MM.1S (cell line): ENCODE results near the gene DMTF1.

Experiments used
- DNase-seq: peaks from one replicate; pipeline ENCODE4 v3.0.0-alpha.2; 2015
- H2AFZ ChIP-seq: fragments of 300-600 bp; sonication (generic); 2 replicates; pipeline ENCODE4 v1.6.0; 2016; ENCODE audit warnings: antibody characterized with exemption, low read length
- H3F3A ChIP-seq: fragments of 300-600 bp; sonication (generic); 2 replicates; pipeline ENCODE4 v1.6.1; 2016; ENCODE audit warnings: mild to moderate bottlenecking, antibody characterized with exemption, low read length, moderate library complexity, mixed read lengths; ENCODE audit not compliant: insufficient read depth
- H3K27ac ChIP-seq: fragments of 300-600 bp; sonication (generic); 2 replicates; pipeline ENCODE4 v1.5.1; 2016; ENCODE audit warnings: mild to moderate bottlenecking, low read length
- H3K27me3 ChIP-seq: fragments of 300-600 bp; sonication (generic); replicated peaks from 2 replicates; pipeline ENCODE4 v1.6.0; 2016; ENCODE audit warnings: low read length; ENCODE audit not compliant: insufficient read depth
- H3K36me3 ChIP-seq: fragments of 300-600 bp; sonication (generic); replicated peaks from 2 replicates; pipeline ENCODE4 v1.6.1; 2016; ENCODE audit warnings: mild to moderate bottlenecking, low read length, mixed read lengths; ENCODE audit not compliant: insufficient read depth
- H3K4me1 ChIP-seq: fragments of 300-600 bp; sonication (generic); 2 replicates; pipeline ENCODE4 v1.6.1; 2016; ENCODE audit warnings: low read length, mixed read lengths
- H3K4me2 ChIP-seq: fragments of 300-600 bp; sonication (generic); 2 replicates; pipeline ENCODE4 v1.6.0; 2016; ENCODE audit warnings: low read depth, low read length
- H3K4me3 ChIP-seq: fragments of 300-600 bp; sonication (generic); 2 replicates; pipeline ENCODE4 v1.5.1; 2016; ENCODE audit warnings: low read length, mixed read lengths
- H3K79me2 ChIP-seq: fragments of 300-600 bp; sonication (generic); 2 replicates; pipeline ENCODE4 v1.6.1; 2016; ENCODE audit warnings: mixed run types, low read length, mixed read lengths
- H3K9ac ChIP-seq: fragments of 300-600 bp; sonication (generic); 2 replicates; pipeline ENCODE4 v1.6.1; 2016; ENCODE audit warnings: low read length, mixed read lengths
- H3K9me2 ChIP-seq: fragments of 300-600 bp; sonication (generic); replicated peaks from 2 replicates; pipeline ENCODE4 v1.6.1; 2016; ENCODE audit warnings: mild to moderate bottlenecking, low read length, mixed read lengths; ENCODE audit not compliant: insufficient read depth
- H3K9me3 ChIP-seq: fragments of 300-600 bp; sonication (generic); replicated peaks from 2 replicates; pipeline ENCODE4 v1.6.1; 2016; ENCODE audit warnings: mild to moderate bottlenecking, low read length, mixed read lengths; ENCODE audit not compliant: insufficient read depth
- H4K20me1 ChIP-seq: fragments of 300-600 bp; sonication (generic); 2 replicates; pipeline ENCODE4 v1.6.1; 2016; ENCODE audit warnings: mild to moderate bottlenecking, low read length, moderate library complexity, mixed read lengths; ENCODE audit not compliant: insufficient read depth
- EZH2 ChIP-seq: fragments of 300-600 bp; sonication (generic); optimal IDR thresholded peaks from 2 replicates; pipeline ENCODE3; 2017; ENCODE audit warnings: low read depth, mild to moderate bottlenecking, antibody characterized with exemption, low read length, mixed read lengths
- EZH2phosphoT487 ChIP-seq: fragments of 300-600 bp; sonication (generic); IDR thresholded peaks from 2 replicates; pipeline ENCODE4 v1.6.1; 2018; ENCODE audit warnings: antibody characterized with exemption, low read length
- TF ChIP-seq, protein P1 (sequence below): fragments of 300-600 bp; sonication (generic); IDR thresholded peaks from 2 replicates; pipeline ENCODE4 v1.5.1; 2016; ENCODE audit warnings: antibody characterized with exemption, low read length, mixed read lengths

The DMTF1 gene

DNA sequence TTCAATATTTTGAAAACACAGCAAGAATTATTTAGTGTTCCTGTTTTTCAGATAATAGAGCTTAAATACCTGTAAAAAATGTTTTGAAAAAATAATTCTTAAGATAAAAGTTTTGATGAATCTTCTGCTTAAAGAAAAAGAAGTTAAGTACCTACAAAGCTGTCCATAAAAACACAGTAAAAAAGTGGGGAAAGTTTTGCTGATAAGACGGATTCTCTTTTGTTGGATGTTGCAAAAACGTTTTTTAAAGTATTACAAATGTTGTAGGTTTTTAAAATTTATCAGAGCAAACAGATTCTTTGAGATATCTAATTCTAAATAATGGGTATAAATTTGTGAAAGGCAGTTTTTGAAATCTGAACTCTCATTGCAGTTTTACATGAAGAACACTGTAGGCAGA, 12.2 kb downstream of the DMTF1 start:
- Histone ChIP-seq H2AFZ (no peak overlapping the region), H3K4me3 (no peak overlapping the region), H3K4me2 (no peak overlapping the region), H3K9me2 (no peaks in the 10 kb centered on the region), H3F3A (no peaks in the 10 kb centered on the region), H3K9ac (no peak overlapping the region), H3K27me3 (no peaks in the 10 kb centered on the region), H3K9me3 (no peaks in the 10 kb centered on the region), H3K4me1 (no peaks in the 10 kb centered on the region), H3K36me3 (peaks cover 5% of the 10 kb centered on the region; the same call in 1 of the 2 replicates), H3K79me2 (peaks cover 26% of the 10 kb centered on the region), H3K27ac (no peak overlapping the region), H4K20me1 (no peaks in the 10 kb centered on the region)
- no peak for DNase-seq
- TF ChIP-seq, protein P1, sequence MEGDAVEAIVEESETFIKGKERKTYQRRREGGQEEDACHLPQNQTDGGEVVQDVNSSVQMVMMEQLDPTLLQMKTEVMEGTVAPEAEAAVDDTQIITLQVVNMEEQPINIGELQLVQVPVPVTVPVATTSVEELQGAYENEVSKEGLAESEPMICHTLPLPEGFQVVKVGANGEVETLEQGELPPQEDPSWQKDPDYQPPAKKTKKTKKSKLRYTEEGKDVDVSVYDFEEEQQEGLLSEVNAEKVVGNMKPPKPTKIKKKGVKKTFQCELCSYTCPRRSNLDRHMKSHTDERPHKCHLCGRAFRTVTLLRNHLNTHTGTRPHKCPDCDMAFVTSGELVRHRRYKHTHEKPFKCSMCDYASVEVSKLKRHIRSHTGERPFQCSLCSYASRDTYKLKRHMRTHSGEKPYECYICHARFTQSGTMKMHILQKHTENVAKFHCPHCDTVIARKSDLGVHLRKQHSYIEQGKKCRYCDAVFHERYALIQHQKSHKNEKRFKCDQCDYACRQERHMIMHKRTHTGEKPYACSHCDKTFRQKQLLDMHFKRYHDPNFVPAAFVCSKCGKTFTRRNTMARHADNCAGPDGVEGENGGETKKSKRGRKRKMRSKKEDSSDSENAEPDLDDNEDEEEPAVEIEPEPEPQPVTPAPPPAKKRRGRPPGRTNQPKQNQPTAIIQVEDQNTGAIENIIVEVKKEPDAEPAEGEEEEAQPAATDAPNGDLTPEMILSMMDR: no peak
- TF ChIP-seq EZH2phosphoT487 (no peak), EZH2 (no peak)

DNA sequence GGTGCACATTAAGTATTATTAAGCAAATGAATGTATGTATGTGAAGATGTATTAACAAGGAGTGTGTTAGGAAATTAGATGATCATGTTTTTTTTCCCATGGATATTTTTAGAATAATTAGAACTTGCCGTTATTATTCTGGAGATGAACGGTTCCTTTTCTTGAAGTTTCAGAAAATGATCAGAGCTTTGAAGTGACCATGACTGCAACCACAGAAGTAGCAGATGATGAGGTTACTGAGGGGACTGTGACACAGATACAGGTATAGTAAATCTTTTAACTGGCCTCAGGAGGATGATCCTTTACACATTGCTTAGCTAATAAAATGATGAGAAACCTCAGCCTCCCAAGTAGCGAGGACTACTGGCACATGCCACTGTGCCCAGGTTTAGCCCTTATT, 18.6 kb downstream of the DMTF1 start:
- no peak for DNase-seq
- H3K4me3 ChIP-seq: no peak overlapping the region
- no peaks in the 10 kb centered on the region for H3K4me1 ChIP-seq
- TF ChIP-seq EZH2: no peak
- TF ChIP-seq, protein P1: no peak
- TF ChIP-seq EZH2phosphoT487: no peak
- no peak overlapping the region for H3K4me2 ChIP-seq
- H3K9me3 ChIP-seq: no peaks in the 10 kb centered on the region
- no peak overlapping the region for H3K9ac ChIP-seq
- H3K79me2 ChIP-seq: no peaks in the 10 kb centered on the region
- H3K27me3 ChIP-seq: no peaks in the 10 kb centered on the region
- H3K36me3 ChIP-seq: peaks cover 15% of the 10 kb centered on the region; the same call in 1 of the 2 replicates
- H4K20me1 ChIP-seq: no peaks in the 10 kb centered on the region
- H3K27ac ChIP-seq: no peak overlapping the region
- no peaks in the 10 kb centered on the region for H3F3A ChIP-seq
- no peak overlapping the region for H2AFZ ChIP-seq
- H3K9me2 ChIP-seq: no peaks in the 10 kb centered on the region

DNA sequence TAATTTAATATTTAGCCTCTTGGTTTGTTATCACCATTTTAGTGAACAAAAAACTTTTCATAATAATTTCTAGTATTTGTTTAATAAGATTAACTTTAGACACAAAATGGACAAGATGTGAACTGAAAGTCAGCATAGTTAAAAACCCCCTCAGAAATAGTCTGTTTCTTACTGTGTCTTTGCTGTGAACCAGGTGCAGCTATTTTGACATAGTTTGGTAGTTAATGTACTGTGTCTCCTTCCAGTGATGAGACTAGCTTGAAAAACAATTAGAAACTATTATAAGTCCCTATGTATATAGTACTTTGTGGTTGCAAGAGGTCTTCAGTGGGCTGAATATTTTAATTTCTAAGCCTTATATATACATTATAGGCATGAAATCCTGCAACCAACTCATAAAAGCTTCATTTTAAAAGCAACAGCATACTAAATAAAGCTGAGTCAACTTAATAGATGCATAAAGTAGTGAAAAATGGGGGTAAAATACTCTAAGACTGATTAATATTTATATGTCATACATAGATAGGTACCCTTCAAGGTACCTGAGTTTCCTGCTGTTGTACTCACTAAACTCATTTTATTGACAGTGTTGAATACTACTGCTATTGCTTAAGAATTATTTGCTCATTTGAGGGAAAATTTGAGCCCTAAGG, 19.2 kb downstream of the DMTF1 start:
- Histone ChIP-seq H3F3A (no peaks in the 10 kb centered on the region), H2AFZ (no peak overlapping the region), H3K4me1 (no peaks in the 10 kb centered on the region), H3K9me3 (no peaks in the 10 kb centered on the region), H3K4me2 (no peak overlapping the region), H3K27me3 (no peaks in the 10 kb centered on the region), H3K79me2 (no peaks in the 10 kb centered on the region), H3K27ac (no peak overlapping the region), H3K36me3 (peaks cover 15% of the 10 kb centered on the region; the same call in 1 of the 2 replicates), H3K4me3 (no peak overlapping the region), H3K9me2 (no peaks in the 10 kb centered on the region), H3K9ac (no peak overlapping the region), H4K20me1 (no peaks in the 10 kb centered on the region)
- no peak for TF ChIP-seq EZH2
- TF ChIP-seq, protein P1: no peak
- no peak for TF ChIP-seq EZH2phosphoT487
- DNase-seq: no peak
